IPS-18a (cell line): Measurements from ENCODE around the gene GSTM1.
A peak's percentile ranks its signal among the peaks of the same experiment; 100 is the strongest.
"Not testable (repeated sequence)": the region's sequence is repeated elsewhere in the genome, so short reads cannot be mapped to it uniquely, and the experiment has no call there.

ENCODE experiments used
- H3K27ac ChIP-seq: one replicate; pipeline ENCODE4 v1.5.1; 2013; ENCODE audit warnings: low read length
- H3K27me3 ChIP-seq: one replicate; pipeline ENCODE4 v1.6.1; 2013; ENCODE audit warnings: mild to moderate bottlenecking, low read length; ENCODE audit not compliant: control insufficient read depth, insufficient read depth
- H3K36me3 ChIP-seq: one replicate; pipeline ENCODE4 v1.6.1; 2013; ENCODE audit warnings: low read depth, low read length; ENCODE audit not compliant: control insufficient read depth
- H3K4me1 ChIP-seq: one replicate; pipeline ENCODE4 v1.6.1; 2013; ENCODE audit warnings: low read depth, low read length; ENCODE audit not compliant: control insufficient read depth
- H3K4me3 ChIP-seq: one replicate; pipeline ENCODE4 v1.5.1; 2013; ENCODE audit warnings: low read length
- H3K9ac ChIP-seq: one replicate; pipeline ENCODE4 v1.6.1; 2013; ENCODE audit warnings: mild to moderate bottlenecking, low read length, moderate library complexity
- H3K9me3 ChIP-seq: one replicate; pipeline ENCODE4 v1.6.1; 2013; ENCODE audit warnings: low read depth, low read length; ENCODE audit not compliant: control insufficient read depth

GSTM1 gene

DNA sequence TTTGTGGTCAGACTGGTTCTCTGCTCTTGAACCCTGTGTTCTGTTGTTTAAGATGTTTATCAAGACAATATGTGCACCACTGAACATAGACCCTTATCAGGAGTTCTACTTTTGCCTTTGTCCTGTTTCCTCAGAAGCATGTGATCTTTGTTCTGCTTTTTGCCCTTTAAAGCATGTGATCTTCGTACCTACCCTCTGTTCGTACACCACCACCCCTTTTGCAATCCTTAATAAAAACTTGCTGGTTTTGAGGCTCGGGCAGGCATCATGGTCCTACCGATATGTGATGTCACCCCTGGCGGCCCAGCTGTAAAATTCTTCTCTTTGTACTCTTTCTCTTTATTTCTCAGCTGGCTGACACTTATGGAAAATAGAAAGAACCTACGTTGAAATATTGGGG, 2.8 kb upstream of the GSTM1 start:
- not testable (repeated sequence) for H3K27me3 ChIP-seq, H3K36me3 ChIP-seq, H3K27ac ChIP-seq, H3K9me3 ChIP-seq, H3K9ac ChIP-seq, H3K4me3 ChIP-seq, H3K4me1 ChIP-seq

DNA sequence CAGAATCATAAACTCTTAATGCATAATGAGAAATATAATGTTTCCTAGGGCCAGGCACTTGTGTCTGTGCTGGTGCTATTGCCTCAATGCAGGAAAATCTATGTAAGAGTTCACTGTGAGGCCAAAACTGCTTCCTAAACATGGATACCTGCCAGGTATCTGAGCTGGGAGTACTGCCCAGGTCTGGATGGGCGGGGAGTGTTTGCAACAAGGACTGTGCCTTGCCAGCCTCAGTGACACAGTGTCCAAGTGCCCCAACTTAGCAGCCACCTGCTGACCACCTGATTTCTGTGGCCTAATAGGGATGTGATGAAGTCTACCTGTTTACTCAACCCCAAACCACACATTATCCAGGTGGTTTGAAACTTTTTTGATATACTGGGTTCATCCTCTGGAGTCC, 2.2 kb upstream of the GSTM1 start:
- not testable (repeated sequence) for H3K9me3 ChIP-seq, H3K36me3 ChIP-seq, H3K27ac ChIP-seq, H3K4me3 ChIP-seq, H3K4me1 ChIP-seq, H3K27me3 ChIP-seq, H3K9ac ChIP-seq

DNA sequence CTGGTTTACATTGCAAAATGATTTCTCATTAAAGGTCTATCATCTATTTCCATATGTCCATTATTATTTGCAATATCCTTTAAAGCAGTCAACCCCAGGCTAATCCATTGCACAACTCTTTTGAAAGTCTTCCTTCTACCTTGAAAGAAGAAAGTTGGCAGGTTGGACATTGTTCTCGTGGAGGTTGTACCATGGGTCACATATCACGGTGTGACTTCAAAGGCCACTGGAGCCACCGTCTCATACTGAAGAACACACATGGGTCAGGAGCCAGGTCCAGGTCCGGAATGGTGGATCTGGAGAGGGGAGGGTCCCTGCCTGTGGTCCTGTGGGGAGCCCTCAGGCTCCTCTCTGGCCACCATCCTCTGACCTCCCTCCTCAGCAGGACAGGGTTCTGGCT, 1.7 kb upstream of the GSTM1 start:
- not testable (repeated sequence) for H3K36me3 ChIP-seq, H3K4me1 ChIP-seq, H3K9ac ChIP-seq, H3K27ac ChIP-seq, H3K9me3 ChIP-seq, H3K4me3 ChIP-seq, H3K27me3 ChIP-seq

DNA sequence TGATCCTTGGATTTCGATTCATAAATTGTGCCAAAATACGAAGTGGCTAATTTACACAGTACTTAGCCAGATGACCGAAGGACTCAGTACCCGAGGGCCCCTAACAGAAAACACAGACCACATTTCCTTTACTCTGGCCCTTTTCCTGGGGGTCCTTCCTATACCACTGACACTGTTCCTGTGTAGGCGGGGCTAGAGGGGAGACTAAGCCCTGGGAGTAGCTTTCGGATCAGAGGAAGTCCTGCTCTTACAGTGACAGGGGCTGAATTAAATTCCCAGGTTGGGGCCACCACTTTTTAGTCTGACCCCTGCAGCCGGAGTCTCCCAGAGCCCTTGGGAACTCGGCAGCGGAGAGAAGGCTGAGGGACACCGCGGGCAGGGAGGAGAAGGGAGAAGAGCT, 508 bp upstream of the GSTM1 start:
- not testable (repeated sequence) for H3K4me1 ChIP-seq, H3K27me3 ChIP-seq, H3K36me3 ChIP-seq, H3K9me3 ChIP-seq, H3K27ac ChIP-seq, H3K9ac ChIP-seq
- peak overlapping the region; percentile 66 for H3K4me3 ChIP-seq

DNA sequence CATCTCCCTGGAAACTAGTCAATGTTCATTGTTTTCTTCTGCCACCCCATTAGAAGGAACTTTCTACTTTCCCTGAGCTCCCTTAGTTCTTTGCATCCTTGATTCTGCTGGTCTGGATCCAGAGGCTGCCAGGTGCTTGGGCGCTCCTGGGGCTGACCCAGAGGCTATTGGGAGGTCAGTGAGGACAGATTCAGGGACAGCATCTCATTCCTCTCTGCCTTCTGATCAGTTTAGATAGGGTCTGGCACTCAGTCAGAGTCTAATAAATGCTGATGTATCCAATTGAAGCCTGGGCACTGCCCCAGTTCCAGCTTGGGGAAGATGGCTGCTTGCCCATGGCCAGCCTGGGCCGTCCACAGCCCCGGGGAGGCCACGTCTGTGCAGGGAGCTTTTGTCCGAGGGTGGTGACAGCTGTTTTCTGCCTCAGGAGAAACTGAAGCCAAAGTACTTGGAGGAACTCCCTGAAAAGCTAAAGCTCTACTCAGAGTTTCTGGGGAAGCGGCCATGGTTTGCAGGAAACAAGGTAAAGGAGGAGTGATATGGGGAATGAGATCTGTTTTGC, 2.3 kb downstream of the GSTM1 start:
- H3K4me1 ChIP-seq: no peaks in the 10 kb centered on the region
- H3K27me3 ChIP-seq: no peaks in the 10 kb centered on the region
- no peaks in the 10 kb centered on the region for H3K36me3 ChIP-seq
- H3K27ac ChIP-seq: no peak overlapping the region
- H3K4me3 ChIP-seq: no peak overlapping the region
- no peak overlapping the region for H3K9ac ChIP-seq
- H3K9me3 ChIP-seq: no peaks in the 10 kb centered on the region

DNA sequence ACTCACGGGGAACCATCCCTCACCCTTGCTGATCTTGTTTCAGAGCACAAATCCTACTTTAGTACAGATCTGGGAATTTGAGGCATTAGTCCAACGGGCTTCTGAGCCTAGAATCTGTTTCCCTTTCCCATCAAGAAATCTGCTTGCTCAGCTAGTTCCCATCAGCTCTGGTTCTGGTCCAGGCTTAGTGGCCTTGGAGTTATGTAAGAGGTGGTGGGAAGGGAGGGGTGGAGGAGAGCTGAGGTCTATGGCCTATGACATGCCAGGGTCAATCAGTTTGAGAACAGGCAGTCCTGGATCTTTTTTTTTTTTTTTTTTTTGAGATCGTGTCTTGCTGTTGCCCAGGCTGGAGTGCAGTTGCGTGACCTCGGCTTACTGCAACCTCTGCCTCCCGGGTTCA, 4.1 kb downstream of the GSTM1 start:
- Histone ChIP-seq H3K4me1 (no peaks in the 10 kb centered on the region), H3K27ac (no peak overlapping the region), H3K36me3 (no peaks in the 10 kb centered on the region), H3K4me3 (no peak overlapping the region), H3K27me3 (no peaks in the 10 kb centered on the region), H3K9ac (no peak overlapping the region), H3K9me3 (no peaks in the 10 kb centered on the region)

DNA sequence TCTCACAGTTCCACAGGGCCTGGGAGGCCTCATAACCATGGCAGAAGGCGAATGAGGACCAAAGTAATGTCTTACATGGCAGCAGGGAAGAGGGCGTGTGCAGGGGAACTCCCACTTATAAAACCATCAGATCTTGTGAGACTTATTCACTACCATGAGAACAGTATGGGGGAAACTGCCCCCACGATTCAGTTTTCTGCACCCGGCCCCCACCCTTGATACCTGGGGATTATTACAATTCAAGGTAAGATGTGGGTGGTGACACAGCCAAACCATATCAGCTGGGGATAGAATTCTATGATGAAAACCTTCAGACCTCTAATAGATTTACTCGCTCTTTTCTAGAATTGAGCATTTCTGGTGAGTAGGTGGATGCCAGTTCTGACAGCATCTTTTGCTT, 6.8 kb downstream of the GSTM1 start:
- H3K27ac ChIP-seq, H3K27me3 ChIP-seq, H3K36me3 ChIP-seq, H3K9me3 ChIP-seq, H3K4me3 ChIP-seq, H3K4me1 ChIP-seq, H3K9ac ChIP-seq: not testable (repeated sequence)

DNA sequence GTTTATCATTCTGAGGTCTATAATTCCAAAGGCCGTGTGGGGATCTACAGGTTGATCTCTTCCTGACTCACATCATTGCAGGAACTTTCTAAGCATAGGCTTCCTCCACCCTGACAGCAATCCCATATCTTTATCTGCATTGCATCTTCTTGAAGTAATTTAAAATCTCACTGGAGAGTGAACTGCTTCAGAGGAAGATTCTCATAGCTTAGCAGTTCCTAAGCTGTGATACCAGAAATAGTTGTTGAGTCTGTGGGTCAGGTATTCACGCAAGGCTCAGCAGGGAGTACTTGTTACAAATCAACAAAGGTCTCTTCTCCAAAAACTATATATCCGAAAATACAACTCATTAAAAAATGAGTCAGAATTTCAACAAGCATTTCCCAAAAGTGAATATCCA, 7.5 kb downstream of the GSTM1 start:
- not testable (repeated sequence) for H3K27me3 ChIP-seq, H3K9me3 ChIP-seq, H3K27ac ChIP-seq, H3K4me3 ChIP-seq, H3K36me3 ChIP-seq, H3K4me1 ChIP-seq, H3K9ac ChIP-seq

DNA sequence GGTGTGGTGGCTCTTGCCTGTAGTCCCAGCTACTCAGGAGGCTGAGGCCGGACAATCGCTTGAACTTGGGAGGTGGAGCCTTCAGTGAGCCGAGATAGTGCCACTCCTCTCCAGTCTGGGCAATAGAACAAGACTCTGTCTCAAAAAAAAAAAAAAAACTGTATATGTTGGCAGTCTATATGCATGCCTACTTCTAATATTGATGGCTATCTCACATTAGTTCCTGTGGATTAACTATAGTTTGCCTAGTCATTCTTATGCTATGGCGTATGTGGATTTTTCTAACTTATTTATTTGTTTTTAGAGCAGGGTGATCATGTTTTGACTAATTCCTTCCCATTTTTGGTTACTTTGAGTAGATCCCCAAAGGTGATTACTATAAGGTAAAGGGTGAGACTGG, 9.4 kb downstream of the GSTM1 start:
- H3K27me3 ChIP-seq: no peaks in the 10 kb centered on the region
- H3K4me1 ChIP-seq: no peaks in the 10 kb centered on the region
- H3K4me3 ChIP-seq: no peak overlapping the region
- H3K9me3 ChIP-seq: no peaks in the 10 kb centered on the region
- H3K36me3 ChIP-seq: no peaks in the 10 kb centered on the region
- no peak overlapping the region for H3K27ac ChIP-seq
- no peak overlapping the region for H3K9ac ChIP-seq

DNA sequence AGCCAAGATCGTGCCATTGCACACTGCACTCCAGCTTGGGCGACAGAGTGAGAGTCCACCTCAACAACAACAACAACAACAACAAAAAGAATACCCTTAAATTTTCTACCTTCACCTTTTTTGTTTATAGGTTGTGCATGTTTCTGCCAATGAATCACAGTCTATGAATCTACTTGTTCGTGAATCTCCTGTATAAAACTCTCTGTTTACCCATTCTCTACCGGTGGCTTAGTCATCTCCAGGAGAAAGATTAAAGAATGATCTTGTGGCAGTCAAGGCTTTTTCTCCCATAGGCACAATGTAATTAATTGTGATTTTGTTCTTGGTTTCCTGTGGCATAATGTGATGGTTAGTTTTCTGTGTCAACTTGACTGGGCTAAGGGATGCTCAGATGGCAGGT, 10.2 kb downstream of the GSTM1 start:
- not testable (repeated sequence) for H3K27ac ChIP-seq, H3K27me3 ChIP-seq, H3K36me3 ChIP-seq, H3K4me3 ChIP-seq, H3K4me1 ChIP-seq, H3K9ac ChIP-seq, H3K9me3 ChIP-seq

DNA sequence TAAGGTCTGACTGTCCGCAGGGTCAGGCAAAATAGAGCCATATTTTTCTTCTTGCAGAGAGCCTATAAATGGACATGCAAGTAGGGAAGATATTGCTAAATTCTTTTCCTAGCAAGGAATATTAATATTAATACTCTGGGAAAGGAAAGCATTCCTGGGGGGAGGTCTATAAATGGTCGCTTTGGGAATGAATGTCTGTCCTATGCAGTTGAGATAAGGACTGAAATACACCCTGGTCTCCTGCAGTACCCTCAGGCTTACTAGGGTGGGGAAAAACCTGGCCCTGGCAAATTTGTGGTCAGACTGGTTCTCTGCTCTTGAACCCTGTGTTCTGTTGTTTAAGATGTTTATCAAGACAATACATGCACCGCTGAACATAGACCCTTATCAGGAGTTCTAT, 15.3 kb downstream of the GSTM1 start:
- not testable (repeated sequence) for H3K9ac ChIP-seq, H3K9me3 ChIP-seq, H3K4me1 ChIP-seq, H3K27me3 ChIP-seq, H3K4me3 ChIP-seq, H3K27ac ChIP-seq, H3K36me3 ChIP-seq

DNA sequence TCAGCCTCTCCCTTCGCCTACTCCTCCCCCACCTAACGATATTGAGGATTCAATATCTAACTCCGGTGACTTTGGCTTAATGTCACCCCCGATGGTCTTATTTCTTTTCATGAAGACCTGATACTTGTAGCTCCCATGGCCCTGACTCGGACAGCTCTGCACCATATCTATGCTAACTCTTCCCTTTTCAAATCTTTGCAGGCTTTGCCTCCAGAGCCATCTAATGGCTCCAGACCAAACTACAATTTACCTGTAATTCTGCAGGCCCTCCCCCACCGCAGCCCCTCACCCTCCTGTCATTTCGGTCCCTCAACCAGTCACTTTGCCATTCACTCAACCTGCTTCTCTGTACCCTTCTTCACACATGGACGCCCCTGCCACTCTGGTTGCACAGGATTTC, 16.6 kb downstream of the GSTM1 start:
- no peaks in the 10 kb centered on the region for H3K9me3 ChIP-seq

DNA sequence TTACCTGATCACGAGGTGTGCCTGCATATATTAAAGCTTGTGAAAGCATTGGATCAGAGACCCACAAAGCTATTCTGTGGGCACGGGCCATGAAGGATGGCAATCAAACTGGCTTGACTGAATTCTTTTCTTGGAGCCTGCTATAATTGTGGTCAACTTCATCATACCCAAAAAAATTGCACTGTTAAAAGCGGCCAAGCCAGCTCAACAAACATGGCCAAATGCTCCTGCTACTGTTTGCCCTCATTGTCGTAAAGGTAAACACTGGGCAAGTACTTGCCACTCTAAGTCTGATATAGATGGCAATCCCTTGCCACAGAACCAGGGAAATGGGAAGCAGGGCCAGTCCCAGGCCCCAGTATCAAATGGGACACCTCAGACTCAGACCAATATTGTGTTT, 17.8 kb downstream of the GSTM1 start:
- Histone ChIP-seq H3K27me3 (no peaks in the 10 kb centered on the region), H3K9me3 (no peaks in the 10 kb centered on the region), H3K27ac (no peak overlapping the region), H3K4me3 (no peak overlapping the region), H3K9ac (no peak overlapping the region), H3K36me3 (no peaks in the 10 kb centered on the region), H3K4me1 (no peaks in the 10 kb centered on the region)

More for the DNA sequence above, 16.6 kb downstream of the GSTM1 start:
- Histone ChIP-seq H3K4me1 (no peaks in the 10 kb centered on the region), H3K4me3 (no peak overlapping the region), H3K9ac (no peak overlapping the region), H3K27ac (no peak overlapping the region), H3K27me3 (no peaks in the 10 kb centered on the region), H3K36me3 (no peaks in the 10 kb centered on the region)
